HCT116 (cell line): ENCODE data around the gene CLCN5. TPM values are rescaled to one million over a fixed set of nuclear protein-coding genes. Genes with fewer than 3 reads are reported as not detected.

Source experiments
- ATAC-seq: fragments of 200-7000 bp; cut with Tn5 transposase; 2 replicates; pipeline ENCODE4 v1.9.1; 2020; ENCODE audit warnings: mild to moderate bottlenecking, moderate library complexity
- BruUV-seq: library from RNA; stranded (reverse); fragments of 400-500 nt; replicated peaks from 2 replicates; lab custom pipeline; 2021; lab: Mats Ljungman, UMichigan
- CTCF ChIA-PET: fragments of 300-600 bp; sonication (Branson Sonifier 250); formaldehyde crosslinking; loops from one replicate; lab custom pipeline; 2021; ENCODE audit warnings: antibody characterized with exemption; lab: Charles Lee
- POLR2A ChIA-PET: fragments of 300-600, 350-600 bp; sonication (Branson Sonifier 250); formaldehyde crosslinking; loops from one replicate; lab custom pipeline; 2021; ENCODE audit warnings: antibody characterized with exemption; lab: Charles Lee
- RAD21 ChIA-PET, 2 experiments: fragments of 300-600 bp; sonication (Branson Sonifier 250); formaldehyde crosslinking; loops; one replicate each; lab custom pipeline; 2023; ENCODE audit warnings: low total read pairs in 2 of 2; ENCODE audit not compliant: uncharacterized antibody in 2 of 2, unreplicated experiment in 2 of 2, low non-redundant PET in 1 of 2; lab: Charles Lee
- DNase-seq: peaks from one replicate; pipeline ENCODE4 v3.0.0-alpha.2; 2010; ENCODE audit warnings: low read depth, low spot score
- H2AFZ ChIP-seq: fragments of 200-600 bp; shearing (Covaris generic), sonication (generic); 2 replicates; pipeline ENCODE4 v1.6.1; 2017; ENCODE audit warnings: low read depth, mixed run types, mixed read lengths, antibody characterized with exemption, low read length; ENCODE audit not compliant: poor library complexity, severe bottlenecking
- H3K27ac ChIP-seq: 2 replicates; pipeline ENCODE4 v1.5.1; 2012; ENCODE audit warnings: low read depth, low read length
- H3K27me3 ChIP-seq: fragments of 200-600 bp; sonication (generic); 2 replicates; pipeline ENCODE4 v1.6.1; 2016; ENCODE audit warnings: mixed run types, low read length, mixed read lengths; ENCODE audit not compliant: insufficient read depth
- H3K36me3 ChIP-seq, 2 experiments: fragments of 200-500 bp in 1 of 2; fragments of 200-600 bp in 1 of 2; sonication (Bioruptor generic) in 1 of 2; sonication (generic) in 1 of 2; 2 replicates each; pipeline versions ENCODE4 v1.5.1 to v1.6.1; 2014 to 2016; ENCODE audit warnings: low read length in 2 of 2, inconsistent platforms in 1 of 2, mixed read lengths in 1 of 2, mixed run types in 1 of 2; ENCODE audit not compliant: insufficient read depth in 2 of 2, control insufficient read depth in 1 of 2
- H3K4me1 ChIP-seq, 2 experiments: fragments of 200-600 bp in 1 of 2; sonication (generic) in 1 of 2; 2 replicates each; pipeline versions ENCODE4 v1.5.1 to v1.6.1; 2012 to 2017; ENCODE audit warnings: low read length in 2 of 2, inconsistent platforms in 1 of 2, mild to moderate bottlenecking in 1 of 2, mixed read lengths in 1 of 2, mixed run types in 1 of 2, moderate library complexity in 1 of 2; ENCODE audit not compliant: insufficient read depth in 2 of 2, control insufficient read depth in 1 of 2
- H3K4me2 ChIP-seq: fragments of 200-600 bp; sonication (generic); 2 replicates; pipeline ENCODE4 v1.6.1; 2017; ENCODE audit warnings: mixed run types, low read length, mixed read lengths
- H3K4me3 ChIP-seq, 2 experiments: fragments of 200-600 bp in 1 of 2; sonication (generic) in 1 of 2; replicated peaks in 1 of 2; 2 replicates each; pipeline ENCODE4 v1.5.1; 2011 to 2016; ENCODE audit warnings: low read length in 2 of 2, control low read depth in 1 of 2, low read depth in 1 of 2, mild to moderate bottlenecking in 1 of 2, mixed read lengths in 1 of 2, mixed run types in 1 of 2
- H3K79me2 ChIP-seq: fragments of 200-600 bp; sonication (generic); 2 replicates; pipeline ENCODE4 v1.6.1; 2017; ENCODE audit warnings: mild to moderate bottlenecking, mixed run types, low read length, moderate library complexity, mixed read lengths; ENCODE audit not compliant: insufficient read depth
- H3K9ac ChIP-seq: fragments of 200-600 bp; sonication (generic); 2 replicates; pipeline ENCODE4 v1.6.1; 2016; ENCODE audit warnings: low read length, mixed read lengths
- H3K9me2 ChIP-seq: fragments of 200-600 bp; sonication (generic), shearing (Covaris generic); 2 replicates; pipeline ENCODE4 v1.6.1; 2017; ENCODE audit warnings: mixed run types, mild to moderate bottlenecking, moderate library complexity; ENCODE audit not compliant: insufficient read depth
- H3K9me3 ChIP-seq, 2 experiments: fragments of 200-500 bp in 1 of 2; fragments of 200-600 bp in 1 of 2; sonication (Bioruptor generic) in 1 of 2; sonication (generic) in 1 of 2; 2 replicates each; pipeline ENCODE4 v1.6.1; 2014 to 2017; ENCODE audit warnings: low read length in 2 of 2, mixed read lengths in 2 of 2, inconsistent platforms in 1 of 2, low read depth in 1 of 2, mild to moderate bottlenecking in 1 of 2, mixed run types in 1 of 2, moderate library complexity in 1 of 2; ENCODE audit not compliant: control insufficient read depth in 1 of 2, insufficient read depth in 1 of 2
- H4K20me1 ChIP-seq: fragments of 200-600 bp; sonication (generic), shearing (Covaris generic); 2 replicates; pipeline ENCODE4 v1.6.1; 2017; ENCODE audit warnings: mixed run types, mild to moderate bottlenecking, moderate library complexity; ENCODE audit not compliant: insufficient read depth
- ATF3 ChIP-seq: IDR thresholded peaks from 2 replicates; pipeline ENCODE4 v1.6.1; 2012
- CTCF ChIP-seq, 3 experiments: fragments of 200-600 bp in 1 of 3; sonication (generic) in 1 of 3; IDR thresholded peaks in 2 of 3; conservative IDR thresholded peaks in 1 of 3; 2 replicates each; pipeline ENCODE4 v1.5.1; 2012 to 2017; ENCODE audit warnings: low read depth in 2 of 3, low read length in 2 of 3, antibody characterized with exemption in 1 of 3, borderline replicate concordance in 1 of 3, control low read depth in 1 of 3, mild to moderate bottlenecking in 1 of 3, mixed read lengths in 1 of 3, mixed run types in 1 of 3, moderate library complexity in 1 of 3; ENCODE audit not compliant: insufficient read depth in 1 of 3
- EGR1 ChIP-seq: IDR thresholded peaks from 2 replicates; pipeline ENCODE4 v1.6.1; 2012; ENCODE audit warnings: low read depth
- ELF1 ChIP-seq: IDR thresholded peaks from 2 replicates; pipeline ENCODE4 v1.6.1; 2012; ENCODE audit warnings: low read depth, borderline replicate concordance
- EZH2 ChIP-seq: fragments of 200-600 bp; sonication (generic); IDR thresholded peaks from 2 replicates; pipeline ENCODE4 v1.6.1; 2017; ENCODE audit warnings: antibody characterized with exemption, mixed run types
- EZH2phosphoT487 ChIP-seq: fragments of 200-600 bp; IDR thresholded peaks from 2 replicates; pipeline ENCODE4 v1.6.1; 2018; ENCODE audit warnings: antibody characterized with exemption, borderline replicate concordance
- FOSL1 ChIP-seq: IDR thresholded peaks from 2 replicates; pipeline ENCODE4 v1.6.1; 2012; ENCODE audit warnings: low read depth
- JUND ChIP-seq: IDR thresholded peaks from 2 replicates; pipeline ENCODE4 v1.6.1; 2012
- MAX ChIP-seq: IDR thresholded peaks from 2 replicates; pipeline ENCODE4 v1.6.1; 2012
- RAD21 ChIP-seq: IDR thresholded peaks from 2 replicates; pipeline ENCODE4 v1.6.1; 2012; ENCODE audit warnings: low read depth, mild to moderate bottlenecking
- REST ChIP-seq: IDR thresholded peaks from 2 replicates; pipeline ENCODE4 v1.6.1; 2012; ENCODE audit warnings: low read depth
- SIN3A ChIP-seq: IDR thresholded peaks from 2 replicates; pipeline ENCODE4 v1.6.1; 2012; ENCODE audit warnings: low read depth
- SP1 ChIP-seq: IDR thresholded peaks from 2 replicates; pipeline ENCODE4 v1.6.1; 2012; ENCODE audit warnings: low read depth
- SRF ChIP-seq: IDR thresholded peaks from 2 replicates; pipeline ENCODE4 v1.6.1; 2012; ENCODE audit warnings: low read depth
- TCF7L2 ChIP-seq: IDR thresholded peaks from 2 replicates; pipeline ENCODE4 v1.7.0; 2011; ENCODE audit warnings: borderline replicate concordance, inconsistent platforms; ENCODE audit not compliant: insufficient read depth, insufficient read length; ENCODE audit errors: extremely low read depth
- YY1 ChIP-seq: IDR thresholded peaks from 2 replicates; pipeline ENCODE4 v1.6.1; 2011; ENCODE audit warnings: low read length, low read depth, moderate library complexity, mild to moderate bottlenecking; ENCODE audit not compliant: insufficient replicate concordance; ENCODE audit errors: extremely low read depth
- ZBTB33 ChIP-seq: IDR thresholded peaks from 2 replicates; pipeline ENCODE4 v1.6.1; 2011; ENCODE audit warnings: mild to moderate bottlenecking, low read length, moderate library complexity; ENCODE audit not compliant: insufficient replicate concordance; ENCODE audit errors: extremely low read depth
- ZFX ChIP-seq: fragments of 450-650 bp; IDR thresholded peaks from 2 replicates; pipeline ENCODE4 v1.6.1; 2017
- ZNF274 ChIP-seq: fragments of 200-500 bp; sonication (Bioruptor generic); IDR thresholded peaks from 2 replicates; pipeline ENCODE4 v1.6.1; 2014; ENCODE audit warnings: mild to moderate bottlenecking, low read depth, low read length, inconsistent platforms
- intact Hi-C: fragments of 100-400 bp; cut with micrococcal nuclease; formaldehyde crosslinking; loops from 2 replicates; pipeline ENCODE4 v1.10.0; 2022
- total RNA-seq: library from RNA; stranded (reverse); gene quantifications from one replicate; pipeline ENCODE4 v1.2.1, GENCODE V29; 2021; ENCODE audit not compliant: unreplicated experiment

The CLCN5 gene
- total RNA-seq, 1 experiment from 2014 or later: 6.1 TPM

GRCh38 chrX:50106051-50106675 is 183.8 kb downstream of the CLCN5 start:
- no peak for TF ChIP-seq ZFX
- TF ChIP-seq JUND: no peak
- no peak for TF ChIP-seq RAD21
- TF ChIP-seq SRF: no peak
- TF ChIP-seq YY1: no peak
- no peak for TF ChIP-seq SP1
- no peak for TF ChIP-seq MAX
- TF ChIP-seq FOSL1: no peak
- TF ChIP-seq CTCF (IDR thresholded peaks at IDR 0.05 in 2 of 3, conservative IDR thresholded peaks at IDR 0.05 in 1 of 3; ENCODE audit: borderline replicate concordance in 1 of 3, insufficient read depth in 1 of 3, low read depth in 2 of 3, low read length in 2 of 3): no peak
- no peak for TF ChIP-seq ZNF274
- no peak for TF ChIP-seq TCF7L2
- TF ChIP-seq REST: no peak
- TF ChIP-seq EZH2phosphoT487: no peak
- TF ChIP-seq SIN3A: no peak
- TF ChIP-seq ELF1: no peak
- TF ChIP-seq ZBTB33: no peak
- no peak for TF ChIP-seq ATF3
- no peak for TF ChIP-seq EGR1
- TF ChIP-seq EZH2: no peak
- ATAC-seq (no peak), DNase-seq (no peak)
- intact Hi-C loops: no loop called here
- H3K4me2 ChIP-seq: no peak overlapping the region
- H4K20me1 ChIP-seq: no peaks in the 10 kb centered on the region
- CTCF ChIA-PET: no interaction called here
- H3K4me1 ChIP-seq: no peaks in the 10 kb centered on the region
- RAD21 ChIA-PET: no interaction called here
- H3K27ac ChIP-seq: no peak overlapping the region
- H3K36me3 ChIP-seq: no peaks in the 10 kb centered on the region
- no peak overlapping the region for H2AFZ ChIP-seq
- no peak overlapping the region for H3K9ac ChIP-seq
- no TSS peak for BruUV-seq
- H3K9me2 ChIP-seq: no peaks in the 10 kb centered on the region
- no peaks in the 10 kb centered on the region for H3K9me3 ChIP-seq
- no peaks in the 10 kb centered on the region for H3K79me2 ChIP-seq
- POLR2A ChIA-PET: no interaction called here
- no peaks in the 10 kb centered on the region for H3K27me3 ChIP-seq
- H3K4me3 ChIP-seq: no peak overlapping the region
